ENCODE results near the gene APOA5.
"Not testable (repeated sequence)": the region's sequence is repeated elsewhere in the genome, so short reads cannot be mapped to it uniquely, and the experiment has no call there.

APOA5 gene

GRCh38 chr11:116791813-116792143 lies at the start of gene APOA5:
TSS of gene APOA5 (minus strand) at chr11:116791879. CDS start at chr11:116791860, 19 bp downstream.
- DNase-seq (ENCODE audit: low read depth in 2 of 2) = no peak

GRCh38 chr11:116840746-116841296 lies 49.1 kb upstream of the APOA5 start:
- DNase-seq (ENCODE audit: low read depth in 2 of 2) = no peak

GRCh38 chr11:116840224-116840745 lies 48.6 kb upstream of the APOA5 start:
- DNase-seq (ENCODE audit: low read depth in 2 of 2) = no peak

- DNase-seq (ENCODE audit: low read depth in 2 of 2) = no peak
These were observed 46.8 kb upstream of the APOA5 start for GRCh38 chr11:116838321-116839084.

GRCh38 chr11:116837231-116838091 lies 45.8 kb upstream of the APOA5 start, which contains the start of gene APOA1:
TSS of gene APOA1 (minus strand) at chr11:116837622. CDS start at chr11:116837387, 235 bp downstream.
- no peak for DNase-seq (ENCODE audit: low read depth in 2 of 2)

- no peak for DNase-seq (ENCODE audit: low read depth in 2 of 2)
These were observed 44.9 kb upstream of the APOA5 start for GRCh38 chr11:116836632-116836991.

DNA sequence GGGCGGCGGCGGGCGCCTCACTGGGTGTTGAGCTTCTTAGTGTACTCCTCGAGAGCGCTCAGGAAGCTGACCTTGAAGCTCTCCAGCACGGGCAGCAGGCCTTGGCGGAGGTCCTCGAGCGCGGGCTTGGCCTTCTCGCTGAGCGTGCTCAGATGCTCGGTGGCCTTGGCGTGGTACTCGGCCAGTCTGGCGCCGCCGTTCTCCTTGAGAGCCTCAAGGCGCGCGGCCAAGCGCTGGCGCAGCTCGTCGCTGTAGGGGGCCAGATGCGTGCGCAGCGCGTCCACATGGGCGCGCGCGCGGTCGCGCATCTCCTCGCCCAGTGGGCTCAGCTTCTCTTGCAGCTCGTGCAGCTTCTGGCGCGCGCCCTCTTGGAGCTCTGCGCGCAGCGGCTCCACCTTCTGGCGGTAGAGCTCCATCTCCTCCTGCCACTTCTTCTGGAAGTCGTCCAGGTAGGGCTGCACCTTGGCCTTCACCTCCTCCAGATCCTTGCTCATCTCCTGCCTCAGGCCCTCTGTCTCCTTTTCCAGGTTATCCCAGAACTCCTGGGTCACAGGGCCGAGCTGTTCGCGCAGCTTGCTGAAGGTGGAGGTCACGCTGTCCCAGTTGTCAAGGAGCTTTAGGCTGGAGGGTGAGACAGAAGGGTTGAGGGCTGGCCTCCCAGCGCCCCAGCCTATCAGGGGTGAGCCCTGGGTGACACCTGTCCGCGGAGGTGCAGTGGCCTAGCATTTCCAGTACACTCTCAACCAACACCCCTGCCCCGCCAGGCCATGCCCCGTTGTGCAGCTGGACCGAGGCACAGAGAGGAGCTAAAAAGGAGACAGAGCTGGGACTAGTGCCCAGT lies 44.3 kb upstream of the APOA5 start:
- DNase-seq (ENCODE audit: low read depth in 2 of 2) = peak; percentile 48 to 53

DNA sequence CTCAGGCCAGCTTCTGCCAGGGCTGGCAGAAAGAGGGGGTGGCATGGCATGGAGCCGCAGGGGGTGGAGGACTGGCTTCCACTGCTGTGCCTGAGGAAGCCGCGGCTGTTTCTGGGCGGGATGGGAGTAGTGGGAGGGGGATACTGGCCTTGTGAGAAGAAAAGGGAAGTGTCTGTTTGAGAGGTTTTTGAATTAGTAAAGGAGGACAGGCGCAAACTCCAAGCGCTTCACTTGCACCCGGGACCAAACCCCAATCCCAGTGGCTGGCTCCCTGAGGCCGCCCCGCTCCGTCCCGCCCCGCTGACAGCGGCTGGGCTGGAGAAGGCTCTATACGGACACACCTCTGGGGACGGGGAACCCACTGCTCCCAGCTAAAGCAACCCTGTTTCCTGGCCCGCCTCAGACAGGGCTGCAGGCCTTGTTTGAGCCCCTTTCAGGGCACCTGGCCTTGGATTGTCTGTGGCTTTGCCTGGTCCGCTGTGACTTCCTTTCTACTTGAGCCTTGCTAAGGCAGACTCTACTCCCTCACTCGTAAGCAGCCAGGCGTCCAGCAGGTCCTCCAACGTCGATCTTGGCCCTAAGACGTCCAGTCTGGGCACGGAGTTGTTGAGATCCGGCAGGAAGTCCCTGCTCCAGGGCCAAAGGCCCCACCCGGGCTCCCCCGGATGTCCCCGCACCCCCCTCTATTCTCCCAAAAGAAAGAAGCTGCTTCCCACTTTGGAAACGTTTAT lies 43.5 kb upstream of the APOA5 start:
- no peak for DNase-seq (ENCODE audit: low read depth in 2 of 2)

DNA sequence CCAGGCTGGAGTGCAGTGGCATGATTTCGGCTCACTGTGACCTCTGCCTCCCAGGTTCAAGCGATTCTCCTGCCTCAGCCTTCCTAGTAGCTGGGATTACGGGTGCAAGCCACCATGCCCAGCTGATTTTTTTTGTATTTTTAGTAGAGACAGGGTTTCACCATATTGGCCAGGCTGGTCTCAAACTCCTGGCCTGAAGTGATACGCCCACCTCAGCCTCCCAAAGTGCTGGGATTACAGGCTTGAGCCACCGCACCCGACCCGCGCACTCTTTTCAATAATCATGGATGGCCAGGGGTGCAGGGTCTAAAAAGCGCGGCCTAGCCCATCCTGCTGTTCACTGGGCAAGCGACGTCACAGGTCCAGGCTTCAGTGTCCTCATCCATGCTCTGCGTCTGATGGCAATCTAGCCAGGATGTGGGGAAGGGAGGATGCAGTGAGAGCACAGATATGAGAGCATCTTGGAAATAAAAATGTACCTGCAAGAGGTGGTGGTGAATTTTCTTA lies 42.9 kb upstream of the APOA5 start:
- DNase-seq (ENCODE audit: low read depth in 2 of 2) = not testable (repeated sequence)

DNA sequence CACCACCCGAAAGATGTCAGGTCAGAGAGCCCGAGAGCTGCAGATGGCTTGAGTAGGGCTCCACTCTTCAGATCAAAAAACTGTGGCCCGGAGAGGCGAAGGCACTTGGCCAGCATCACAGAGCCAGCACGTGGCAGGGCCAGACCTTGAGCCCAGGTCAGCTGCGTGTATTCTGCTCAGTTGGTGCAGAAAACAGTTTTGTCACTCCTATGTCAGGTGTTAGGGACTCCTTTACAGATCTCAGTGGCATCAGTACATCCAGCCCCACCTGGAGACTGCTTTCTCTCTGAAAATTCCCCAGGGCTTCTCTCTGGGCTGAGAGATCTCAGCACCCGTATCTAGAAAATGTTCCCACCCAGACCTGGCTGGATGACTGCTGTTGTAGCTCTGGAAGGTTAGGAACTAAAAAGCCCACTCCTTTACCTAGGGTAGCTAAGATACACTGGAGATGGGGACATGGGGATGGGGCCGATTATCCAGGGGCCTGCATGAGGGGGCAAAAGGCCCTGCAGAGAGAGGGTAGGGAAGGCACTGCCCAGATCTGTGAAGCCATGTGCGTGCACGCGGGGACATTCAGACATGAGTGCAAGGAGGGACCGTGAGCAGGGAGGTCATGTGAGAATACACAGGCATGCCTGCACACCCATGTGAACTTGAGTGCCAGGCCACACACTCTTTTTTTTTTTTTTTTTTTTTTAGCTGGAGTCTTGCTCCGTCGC lies 42.3 kb upstream of the APOA5 start:
- DNase-seq (ENCODE audit: low read depth in 2 of 2) = no peak

- no peak for DNase-seq (ENCODE audit: low read depth in 2 of 2)
These were observed 41.8 kb upstream of the APOA5 start for GRCh38 chr11:116833491-116833815.

- DNase-seq (ENCODE audit: low read depth in 2 of 2) = no peak
These were observed 40.9 kb upstream of the APOA5 start for GRCh38 chr11:116832350-116833290.

DNA sequence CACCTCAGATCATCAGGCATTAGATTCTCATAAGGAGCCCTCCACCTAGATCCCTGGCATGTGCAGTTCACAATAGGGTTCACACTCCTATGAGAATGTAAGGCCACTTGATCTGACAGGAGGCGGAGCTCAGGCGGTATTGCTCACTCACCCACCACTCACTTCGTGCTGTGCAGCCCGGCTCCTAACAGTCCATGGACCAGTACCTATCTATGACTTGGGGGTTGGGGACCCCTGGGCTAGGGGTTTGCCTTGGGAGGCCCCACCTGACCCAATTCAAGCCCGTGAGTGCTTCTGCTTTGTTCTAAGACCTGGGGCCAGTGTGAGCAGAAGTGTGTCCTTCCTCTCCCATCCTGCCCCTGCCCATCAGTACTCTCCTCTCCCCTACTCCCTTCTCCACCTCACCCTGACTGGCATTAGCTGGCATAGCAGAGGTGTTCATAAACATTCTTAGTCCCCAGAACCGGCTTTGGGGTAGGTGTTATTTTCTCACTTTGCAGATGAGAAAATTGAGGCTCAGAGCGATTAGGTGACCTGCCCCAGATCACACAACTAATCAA lies 40.2 kb upstream of the APOA5 start:
- no peak for DNase-seq (ENCODE audit: low read depth in 2 of 2)

DNA sequence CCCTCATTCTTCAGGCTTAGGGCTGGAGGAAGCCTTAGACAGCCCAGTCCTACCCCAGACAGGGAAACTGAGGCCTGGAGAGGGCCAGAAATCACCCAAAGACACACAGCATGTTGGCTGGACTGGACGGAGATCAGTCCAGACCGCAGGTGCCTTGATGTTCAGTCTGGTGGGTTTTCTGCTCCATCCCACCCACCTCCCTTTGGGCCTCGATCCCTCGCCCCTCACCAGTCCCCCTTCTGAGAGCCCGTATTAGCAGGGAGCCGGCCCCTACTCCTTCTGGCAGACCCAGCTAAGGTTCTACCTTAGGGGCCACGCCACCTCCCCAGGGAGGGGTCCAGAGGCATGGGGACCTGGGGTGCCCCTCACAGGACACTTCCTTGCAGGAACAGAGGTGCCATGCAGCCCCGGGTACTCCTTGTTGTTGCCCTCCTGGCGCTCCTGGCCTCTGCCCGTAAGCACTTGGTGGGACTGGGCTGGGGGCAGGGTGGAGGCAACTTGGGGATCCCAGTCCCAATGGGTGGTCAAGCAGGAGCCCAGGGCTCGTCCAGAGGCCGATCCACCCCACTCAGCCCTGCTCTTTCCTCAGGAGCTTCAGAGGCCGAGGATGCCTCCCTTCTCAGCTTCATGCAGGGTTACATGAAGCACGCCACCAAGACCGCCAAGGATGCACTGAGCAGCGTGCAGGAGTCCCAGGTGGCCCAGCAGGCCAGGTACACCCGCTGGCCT lies 38.7 kb upstream of the APOA5 start:
- DNase-seq (ENCODE audit: low read depth in 2 of 2) = no peak

DNA sequence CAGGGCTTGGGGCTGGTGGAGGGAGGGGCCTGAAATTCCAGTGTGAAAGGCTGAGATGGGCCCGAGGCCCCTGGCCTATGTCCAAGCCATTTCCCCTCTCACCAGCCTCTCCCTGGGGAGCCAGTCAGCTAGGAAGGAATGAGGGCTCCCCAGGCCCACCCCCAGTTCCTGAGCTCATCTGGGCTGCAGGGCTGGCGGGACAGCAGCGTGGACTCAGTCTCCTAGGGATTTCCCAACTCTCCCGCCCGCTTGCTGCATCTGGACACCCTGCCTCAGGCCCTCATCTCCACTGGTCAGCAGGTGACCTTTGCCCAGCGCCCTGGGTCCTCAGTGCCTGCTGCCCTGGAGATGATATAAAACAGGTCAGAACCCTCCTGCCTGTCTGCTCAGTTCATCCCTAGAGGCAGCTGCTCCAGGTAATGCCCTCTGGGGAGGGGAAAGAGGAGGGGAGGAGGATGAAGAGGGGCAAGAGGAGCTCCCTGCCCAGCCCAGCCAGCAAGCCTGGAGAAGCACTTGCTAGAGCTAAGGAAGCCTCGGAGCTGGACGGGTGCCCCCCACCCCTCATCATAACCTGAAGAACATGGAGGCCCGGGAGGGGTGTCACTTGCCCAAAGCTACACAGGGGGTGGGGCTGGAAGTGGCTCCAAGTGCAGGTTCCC lies 38.0 kb upstream of the APOA5 start, which contains the start of gene APOC3:
Gene APOC3, plus strand, starts transcription at position 383 of the 659 bp plus-strand sequence. CDS start 676 bp downstream, outside the sequence.
- DNase-seq (ENCODE audit: low read depth in 2 of 2) = no peak

GRCh38 chr11:116828632-116829524 lies 37.2 kb upstream of the APOA5 start:
- DNase-seq (ENCODE audit: low read depth in 2 of 2) = no peak
